Stimulated activated CD8-positive, alpha-beta memory T cell treated with anti-CD3 and anti-CD28 coated beads, Interleukin-15, amount 100 ng/mL, for 4 hours (primary cell): ENCODE results near the gene KCNQ1OT1.

Experiments used
- DNase-seq, 2 donors: peaks; one replicate each; pipeline ENCODE4 v3.0.0-alpha.2; 2020; ENCODE audit warnings: low read depth in 2 of 2

Gene KCNQ1OT1

GRCh38 chr11:2571598-2572281 lies 128.1 kb downstream of the KCNQ1OT1 start:
- no peak for DNase-seq

- DNase-seq: no peak
These were observed 128.8 kb downstream of the KCNQ1OT1 start for GRCh38 chr11:2570841-2571597.

- DNase-seq: no peak
These were observed 129.5 kb downstream of the KCNQ1OT1 start for GRCh38 chr11:2570211-2570811.

GRCh38 chr11:2569731-2570210 lies 130.0 kb downstream of the KCNQ1OT1 start:
- no peak for DNase-seq

- no peak for DNase-seq
These were observed 130.5 kb downstream of the KCNQ1OT1 start for GRCh38 chr11:2569321-2569721.

GRCh38 chr11:2567026-2567671 lies 132.6 kb downstream of the KCNQ1OT1 start:
- DNase-seq: no peak

DNA sequence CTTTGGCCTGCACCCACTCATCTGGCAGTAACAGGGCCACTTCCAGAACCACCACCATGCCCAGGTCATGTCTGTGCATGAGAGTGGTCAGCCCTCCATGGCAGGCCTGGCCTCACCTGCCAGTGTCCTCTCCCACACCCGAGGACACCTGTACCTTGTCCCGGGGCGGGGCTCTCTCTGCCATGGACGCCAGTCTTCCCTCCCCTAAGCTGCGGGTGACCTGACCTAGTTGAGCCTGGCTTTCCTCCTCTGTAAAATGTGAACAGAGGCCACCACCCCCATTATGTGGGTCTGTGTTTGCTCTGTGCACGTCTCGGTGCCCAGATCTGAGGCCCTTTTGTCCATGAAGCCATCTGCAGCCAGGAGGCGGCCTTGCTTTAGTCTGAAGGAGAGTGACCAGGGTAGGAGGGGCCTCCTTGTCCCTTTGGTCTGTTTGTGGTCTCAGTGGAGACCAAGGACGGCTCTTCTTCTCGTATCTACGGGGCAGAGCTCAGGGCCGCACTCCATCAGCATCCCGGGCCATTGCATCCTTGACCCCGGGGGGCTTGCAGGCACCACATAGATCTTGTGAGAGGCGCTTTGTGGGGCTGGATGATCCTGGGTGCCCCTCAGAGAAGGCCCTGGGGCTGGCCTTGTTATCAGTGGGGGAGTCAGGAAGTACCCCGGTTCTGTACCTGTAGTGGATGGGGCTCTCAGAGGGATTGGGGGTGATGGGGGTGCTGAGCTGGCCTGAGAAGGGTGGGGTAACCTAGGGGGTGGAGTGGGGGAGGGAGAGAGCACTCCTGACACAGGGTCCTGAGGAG lies 133.4 kb downstream of the KCNQ1OT1 start:
- no peak for DNase-seq

DNA sequence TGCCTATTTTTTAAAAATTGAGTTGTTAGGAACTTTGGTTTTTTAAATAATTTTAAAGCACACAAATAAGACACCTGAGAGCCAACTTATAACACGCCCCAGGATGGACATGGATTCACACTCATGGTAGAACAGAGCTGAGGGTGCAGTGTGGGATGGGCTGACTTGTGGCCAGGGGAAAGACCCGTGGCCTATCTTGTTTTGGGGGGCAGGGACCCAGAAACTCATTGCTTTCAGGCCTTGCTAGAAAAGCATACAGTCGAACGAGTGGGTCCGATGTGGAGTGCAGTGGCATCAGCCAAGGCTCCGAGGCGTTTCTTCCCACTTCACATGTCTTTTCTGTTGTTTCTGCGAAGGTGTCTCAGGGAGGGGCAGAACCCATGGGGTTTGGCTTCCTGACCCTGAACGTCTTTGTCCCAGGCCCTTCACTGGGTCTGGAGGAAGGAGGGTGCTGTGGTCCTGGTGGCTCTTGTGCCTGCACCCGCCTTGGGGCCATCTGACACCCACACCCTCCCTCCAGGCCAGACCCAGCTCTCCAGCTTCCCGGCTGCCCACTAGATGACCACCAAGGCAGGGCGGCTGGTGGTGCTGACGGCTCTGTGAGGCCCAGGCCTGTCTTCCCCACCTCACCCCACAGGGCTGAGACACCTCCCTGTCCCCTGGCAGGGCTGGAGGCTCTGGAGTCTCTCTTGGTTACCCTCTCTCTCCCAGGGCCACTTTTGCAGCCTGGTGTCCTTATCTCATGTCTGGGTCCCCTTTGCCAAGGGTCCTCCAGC lies 134.2 kb downstream of the KCNQ1OT1 start:
- DNase-seq: no peak

DNA sequence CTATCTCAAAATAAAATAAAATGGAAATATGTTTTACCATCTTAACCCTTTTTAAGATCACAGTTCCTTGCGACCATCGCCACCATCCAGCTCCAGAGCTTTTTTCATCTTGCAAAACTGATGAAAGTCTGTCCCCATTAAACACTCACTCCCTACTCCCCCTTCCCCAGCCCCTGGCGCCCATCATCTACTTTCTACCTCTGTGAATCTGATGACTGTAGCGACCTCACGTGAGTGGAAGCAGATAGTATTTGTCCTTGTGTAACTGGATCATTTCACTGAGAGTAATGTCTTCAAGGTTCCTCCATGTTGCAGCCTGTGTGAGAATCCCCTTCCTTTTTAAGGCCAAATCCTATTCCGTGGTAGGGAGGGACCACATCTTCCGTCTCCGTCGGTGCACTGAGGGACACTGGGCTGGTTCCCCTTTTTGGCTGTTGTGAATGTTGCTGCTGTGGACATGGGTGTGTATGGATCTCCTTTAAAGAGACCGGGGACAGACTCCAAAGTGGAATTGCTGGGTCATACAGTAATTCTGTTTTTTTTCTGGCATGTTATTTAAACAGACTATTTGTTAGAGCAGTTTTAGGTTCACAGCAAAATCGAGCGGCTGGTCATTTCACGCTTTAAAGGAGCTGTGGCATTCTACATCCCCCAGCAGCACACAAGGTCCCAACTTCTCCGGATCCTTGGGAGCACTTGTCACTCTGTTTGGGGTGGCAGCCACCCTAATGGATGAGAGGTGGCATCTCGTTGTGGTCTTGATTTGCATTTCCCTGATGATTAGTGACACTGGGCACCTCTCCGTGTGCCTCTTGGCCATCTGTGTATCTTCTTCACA lies 135.0 kb downstream of the KCNQ1OT1 start:
- no peak for DNase-seq

DNA sequence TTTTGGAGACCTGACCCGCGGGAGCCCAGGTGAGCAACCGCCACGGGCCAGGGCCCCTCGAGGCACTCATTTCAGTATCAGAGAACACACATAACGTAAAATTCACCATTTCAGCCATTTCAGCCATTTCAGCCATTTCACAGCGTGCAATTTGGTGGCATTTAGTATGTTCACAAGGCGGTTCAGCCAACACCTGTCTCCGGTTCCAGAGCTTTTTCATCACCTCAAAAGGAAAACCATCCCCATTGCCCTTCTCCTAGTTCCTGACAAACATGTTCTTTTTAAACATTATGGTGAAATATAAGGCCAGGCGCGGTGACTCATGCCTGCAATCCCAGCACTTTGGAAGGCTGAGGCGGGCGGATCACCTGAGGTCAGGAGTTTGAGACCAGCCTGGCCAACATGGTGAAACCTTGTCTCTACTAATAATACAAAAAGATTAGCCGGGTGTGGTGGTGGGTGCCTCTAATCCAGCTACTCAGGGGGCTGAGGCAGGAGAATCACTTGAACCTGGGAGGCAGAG lies 135.7 kb downstream of the KCNQ1OT1 start:
- DNase-seq: no peak

DNA sequence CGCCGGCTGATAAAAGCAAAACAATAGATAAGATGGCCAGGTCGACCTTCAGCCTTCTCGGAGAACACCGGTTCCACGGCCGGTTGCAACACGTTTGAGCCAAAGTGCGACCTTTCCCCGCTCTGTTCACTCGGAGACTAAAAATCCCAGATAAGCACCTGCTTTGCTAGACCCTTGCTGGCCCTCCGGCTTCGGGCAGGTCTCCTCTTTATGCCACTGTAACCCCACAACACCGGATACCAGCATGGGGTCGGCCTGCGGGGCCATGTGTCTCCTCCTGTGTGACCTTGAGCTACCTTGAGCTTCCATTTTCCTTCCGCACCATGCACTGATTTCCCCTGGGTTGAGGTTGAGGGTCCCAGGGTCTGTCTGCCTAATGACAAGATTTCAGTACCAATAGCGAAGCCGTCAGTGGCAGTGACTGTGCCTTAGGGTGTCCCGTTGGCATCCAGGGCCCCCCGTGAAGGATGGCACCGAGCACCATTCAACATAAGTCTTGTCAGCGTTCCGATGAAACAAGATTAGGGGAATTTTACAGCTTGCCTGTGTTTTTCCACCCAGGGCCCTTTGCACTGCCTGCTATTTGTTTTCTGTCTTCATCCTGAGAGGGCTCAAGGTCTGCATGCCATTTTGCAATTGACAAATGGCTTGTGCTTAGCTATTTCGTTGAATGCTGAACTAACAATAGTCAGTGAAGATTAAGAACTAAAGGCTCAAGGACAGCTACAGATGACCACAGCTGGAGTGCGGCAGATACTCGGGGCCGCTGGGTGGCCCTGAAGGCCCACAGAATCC lies 136.4 kb downstream of the KCNQ1OT1 start:
- no peak for DNase-seq

- DNase-seq: no peak
These were observed 136.9 kb downstream of the KCNQ1OT1 start for GRCh38 chr11:2562890-2563212.

GRCh38 chr11:2561696-2562581 lies 137.9 kb downstream of the KCNQ1OT1 start:
- no peak for DNase-seq

DNA sequence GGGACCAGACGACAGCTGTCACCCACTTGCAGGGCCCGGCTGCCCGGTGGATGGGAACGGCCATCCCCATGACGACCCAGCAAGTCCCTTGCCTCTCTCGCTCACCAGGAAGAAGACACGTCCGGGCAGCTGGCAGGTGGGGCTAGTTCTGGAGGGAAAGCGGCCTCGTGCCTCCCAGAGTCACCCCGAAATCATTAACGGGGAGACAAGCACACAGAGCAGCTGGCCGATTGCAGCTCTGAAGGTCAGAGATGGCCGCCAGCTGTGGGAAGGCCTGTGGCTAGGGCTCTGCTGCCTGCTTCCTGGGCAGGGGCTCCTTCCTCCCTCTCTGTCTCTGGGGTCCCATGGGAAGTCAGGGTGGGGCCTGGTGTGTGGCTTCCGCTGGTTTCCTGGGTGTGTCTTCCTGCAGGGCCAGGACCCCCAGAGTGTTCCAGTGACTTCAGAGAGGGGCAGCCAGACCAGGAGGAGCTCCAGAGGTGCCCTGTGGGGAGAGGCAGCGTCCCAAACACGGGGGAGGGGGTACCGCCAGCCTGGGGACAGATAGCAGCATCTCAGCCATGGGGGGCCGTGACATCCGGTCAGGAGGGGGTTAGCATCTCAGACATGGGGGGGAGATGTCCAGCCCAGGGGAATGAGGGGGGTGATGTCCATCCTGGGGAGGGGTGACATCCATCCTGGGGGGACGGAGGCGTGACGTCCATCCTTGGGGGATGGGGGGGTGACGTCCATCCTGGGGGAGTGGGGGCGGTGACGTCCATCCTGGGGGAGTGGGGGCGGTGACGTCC lies 140.1 kb downstream of the KCNQ1OT1 start:
- no peak for DNase-seq

- DNase-seq: no peak
These were observed 140.8 kb downstream of the KCNQ1OT1 start for GRCh38 chr11:2558861-2559526.

GRCh38 chr11:2558397-2558796 lies 141.4 kb downstream of the KCNQ1OT1 start:
- DNase-seq: no peak
